Upper lobe of left lung (tissue), 4 donors: ENCODE measurements around the gene HMMR.
"Not testable (repeated sequence)": the region's sequence is repeated elsewhere in the genome, so short reads cannot be mapped to it uniquely, and the experiment has no call there.

Experiments used
- POLR2A ChIP-seq, 4 donors: fragments of 450-650 bp; IDR thresholded peaks; one replicate each; pipeline ENCODE4 v1.5.1; 2016 to 2017; ENCODE audit warnings: antibody characterized with exemption in 4 of 4, mild to moderate bottlenecking in 2 of 4
- POLR2AphosphoS5 ChIP-seq, 2 donors: sonication (generic); formaldehyde crosslinking; IDR thresholded peaks; one replicate each; pipeline ENCODE4 v1.5.1; 2017; ENCODE audit warnings: antibody characterized with exemption in 2 of 2
- TF ChIP-seq, protein P1 (sequence below), 6 experiments: fragments of 450-650 bp in 4 of 6; fragments of 200-600 bp in 2 of 6; sonication (generic) in 2 of 6; IDR thresholded peaks; one replicate each; pipeline ENCODE4 v1.5.1; 2016 to 2019; ENCODE audit warnings: antibody characterized with exemption in 6 of 6

DNA sequence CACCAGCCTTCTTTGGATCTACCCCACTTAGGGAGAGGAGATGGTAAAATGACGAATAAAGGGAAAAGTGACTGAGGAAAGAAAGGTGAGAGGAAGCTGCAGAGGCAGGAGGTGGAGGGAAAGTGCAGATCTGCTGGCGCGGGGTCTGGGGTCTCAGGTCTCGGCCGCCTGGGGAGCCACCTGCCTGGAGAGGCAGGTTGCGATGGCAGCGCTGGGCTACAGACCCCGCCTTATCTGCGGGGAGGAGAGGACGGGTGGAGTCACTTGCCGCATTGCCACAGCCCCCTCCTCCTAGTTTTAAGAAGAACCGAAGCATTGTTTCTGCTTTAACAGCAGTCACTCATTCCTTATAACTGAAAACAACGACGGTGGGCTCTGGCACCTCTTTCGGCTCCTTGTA, 44.8 kb upstream of the HMMR start:
- TF ChIP-seq, protein P1, sequence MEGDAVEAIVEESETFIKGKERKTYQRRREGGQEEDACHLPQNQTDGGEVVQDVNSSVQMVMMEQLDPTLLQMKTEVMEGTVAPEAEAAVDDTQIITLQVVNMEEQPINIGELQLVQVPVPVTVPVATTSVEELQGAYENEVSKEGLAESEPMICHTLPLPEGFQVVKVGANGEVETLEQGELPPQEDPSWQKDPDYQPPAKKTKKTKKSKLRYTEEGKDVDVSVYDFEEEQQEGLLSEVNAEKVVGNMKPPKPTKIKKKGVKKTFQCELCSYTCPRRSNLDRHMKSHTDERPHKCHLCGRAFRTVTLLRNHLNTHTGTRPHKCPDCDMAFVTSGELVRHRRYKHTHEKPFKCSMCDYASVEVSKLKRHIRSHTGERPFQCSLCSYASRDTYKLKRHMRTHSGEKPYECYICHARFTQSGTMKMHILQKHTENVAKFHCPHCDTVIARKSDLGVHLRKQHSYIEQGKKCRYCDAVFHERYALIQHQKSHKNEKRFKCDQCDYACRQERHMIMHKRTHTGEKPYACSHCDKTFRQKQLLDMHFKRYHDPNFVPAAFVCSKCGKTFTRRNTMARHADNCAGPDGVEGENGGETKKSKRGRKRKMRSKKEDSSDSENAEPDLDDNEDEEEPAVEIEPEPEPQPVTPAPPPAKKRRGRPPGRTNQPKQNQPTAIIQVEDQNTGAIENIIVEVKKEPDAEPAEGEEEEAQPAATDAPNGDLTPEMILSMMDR (IDR thresholded peaks at IDR 0.05), result not testable (repeated sequence)
- TF ChIP-seq POLR2AphosphoS5, POLR2A (IDR thresholded peaks at IDR 0.05): not testable (repeated sequence)
